MCF 10A (cell line): ENCODE data around the gene ZNF212. TPM values are rescaled to one million over a fixed set of nuclear protein-coding genes. Genes with fewer than 3 reads are reported as not detected.
"Not testable (repeated sequence)": the region's sequence is repeated elsewhere in the genome, so short reads cannot be mapped to it uniquely, and the experiment has no call there.

Source experiments
- BruUV-seq: library from RNA; stranded (reverse); fragments of 400-500 nt; replicated peaks from 2 replicates; lab custom pipeline; 2021; lab: Mats Ljungman, UMichigan
- CTCF ChIA-PET: fragments of 300-600 bp; sonication (Branson Sonifier 250); formaldehyde crosslinking; extraction: SDS; loops from one replicate; lab custom pipeline; 2021; ENCODE audit warnings: antibody characterized with exemption, inconsistent platforms; lab: Yijun Ruan, JAX
- POLR2A ChIA-PET: fragments of 300-600, 350-650 bp; sonication (Branson Sonifier 250); formaldehyde crosslinking; extraction: SDS; loops from one replicate; lab custom pipeline; 2020; ENCODE audit warnings: antibody characterized with exemption, inconsistent platforms; lab: Yijun Ruan, JAX
- DNase-seq: peaks from one replicate; pipeline ENCODE4 v3.0.0-alpha.2; 2018; ENCODE audit not compliant: unreplicated experiment
- H3K27ac Mint-ChIP-seq: one replicate; pipeline ENCODE4 v1.8.0; 2022; ENCODE audit warnings: mild to moderate bottlenecking, low read depth, mixed read lengths; ENCODE audit not compliant: unreplicated experiment
- H3K27me3 Mint-ChIP-seq: one replicate; pipeline ENCODE4 v1.8.0; 2022; ENCODE audit warnings: mixed read lengths; ENCODE audit not compliant: insufficient read depth, unreplicated experiment
- H3K36me3 Mint-ChIP-seq: one replicate; pipeline ENCODE4 v1.8.0; 2022; ENCODE audit warnings: mild to moderate bottlenecking, moderate library complexity, mixed read lengths; ENCODE audit not compliant: insufficient read depth, unreplicated experiment
- H3K4me1 Mint-ChIP-seq: one replicate; pipeline ENCODE4 v1.8.0; 2022; ENCODE audit warnings: mixed read lengths; ENCODE audit not compliant: insufficient read depth, unreplicated experiment
- H3K4me3 Mint-ChIP-seq: one replicate; pipeline ENCODE4 v1.8.0; 2022; ENCODE audit warnings: mild to moderate bottlenecking, moderate library complexity, mixed read lengths; ENCODE audit not compliant: unreplicated experiment
- H3K9me3 Mint-ChIP-seq: one replicate; pipeline ENCODE4 v1.8.0; 2022; ENCODE audit warnings: mixed read lengths; ENCODE audit not compliant: unreplicated experiment
- intact Hi-C: fragments of 100-400 bp; cut with micrococcal nuclease; formaldehyde crosslinking; loops from 2 replicates; pipeline ENCODE4 v1.14.1; 2022
- total RNA-seq: library from RNA; stranded (reverse); gene quantifications from 2 replicates; pipeline ENCODE4 v1.2.3, GENCODE V29; 2022
- TF ChIP-seq, protein P1 (sequence below): fragments of 200-600 bp; IDR thresholded peaks from one replicate; pipeline ENCODE4 v1.8.0; 2022; ENCODE audit warnings: antibody characterized with exemption, mild to moderate bottlenecking; ENCODE audit not compliant: unreplicated experiment

The ZNF212 gene
- total RNA-seq, 1 experiment from 2014 or later, result 10.5 TPM

DNA sequence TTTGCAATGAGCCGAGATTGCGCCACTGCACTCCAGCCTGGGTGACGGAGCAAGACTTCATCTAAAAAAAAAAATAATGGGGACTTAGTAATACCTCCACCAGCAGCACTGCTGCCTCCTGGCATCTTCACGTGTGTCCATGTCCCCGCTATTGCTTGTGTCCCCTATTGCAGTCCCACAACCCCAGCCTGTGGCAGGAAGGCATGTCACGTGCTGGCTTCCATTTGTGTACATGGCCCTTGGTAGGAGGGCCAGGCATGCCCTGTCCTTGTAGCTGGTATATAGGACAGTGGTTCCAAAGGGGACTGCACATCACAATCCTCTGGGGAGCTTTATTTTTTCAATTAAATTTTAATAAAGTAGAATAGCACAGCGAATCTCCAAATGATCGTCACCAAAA lies 28.3 kb downstream of the ZNF212 start:
- no peaks in the 10 kb centered on the region for H3K27me3 Mint-ChIP-seq
- CTCF ChIA-PET, result interaction anchor here (0.6 kb wide), 1 partner anchor 1010 kb away, joined by 3 read pairs; no protein-coding TSS in a partner anchor
- peaks cover 80% of the 10 kb centered on the region for H3K36me3 Mint-ChIP-seq
- no peak overlapping the region for H3K27ac Mint-ChIP-seq
- intact Hi-C loops, result no loop called here
- peaks cover 7% of the 10 kb centered on the region for H3K4me1 Mint-ChIP-seq
- POLR2A ChIA-PET, result interaction anchor here (0.7 to 1.6 kb wide), 2 partner anchors 10 to 17 kb away, joined by 4 read pairs; no protein-coding TSS in a partner anchor
- H3K4me3 Mint-ChIP-seq, result no peak overlapping the region
- TF ChIP-seq, protein P1, sequence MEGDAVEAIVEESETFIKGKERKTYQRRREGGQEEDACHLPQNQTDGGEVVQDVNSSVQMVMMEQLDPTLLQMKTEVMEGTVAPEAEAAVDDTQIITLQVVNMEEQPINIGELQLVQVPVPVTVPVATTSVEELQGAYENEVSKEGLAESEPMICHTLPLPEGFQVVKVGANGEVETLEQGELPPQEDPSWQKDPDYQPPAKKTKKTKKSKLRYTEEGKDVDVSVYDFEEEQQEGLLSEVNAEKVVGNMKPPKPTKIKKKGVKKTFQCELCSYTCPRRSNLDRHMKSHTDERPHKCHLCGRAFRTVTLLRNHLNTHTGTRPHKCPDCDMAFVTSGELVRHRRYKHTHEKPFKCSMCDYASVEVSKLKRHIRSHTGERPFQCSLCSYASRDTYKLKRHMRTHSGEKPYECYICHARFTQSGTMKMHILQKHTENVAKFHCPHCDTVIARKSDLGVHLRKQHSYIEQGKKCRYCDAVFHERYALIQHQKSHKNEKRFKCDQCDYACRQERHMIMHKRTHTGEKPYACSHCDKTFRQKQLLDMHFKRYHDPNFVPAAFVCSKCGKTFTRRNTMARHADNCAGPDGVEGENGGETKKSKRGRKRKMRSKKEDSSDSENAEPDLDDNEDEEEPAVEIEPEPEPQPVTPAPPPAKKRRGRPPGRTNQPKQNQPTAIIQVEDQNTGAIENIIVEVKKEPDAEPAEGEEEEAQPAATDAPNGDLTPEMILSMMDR, result no peak
- DNase-seq, result no peak
- H3K9me3 Mint-ChIP-seq, result no peaks in the 10 kb centered on the region
- BruUV-seq, result no TSS peak

DNA sequence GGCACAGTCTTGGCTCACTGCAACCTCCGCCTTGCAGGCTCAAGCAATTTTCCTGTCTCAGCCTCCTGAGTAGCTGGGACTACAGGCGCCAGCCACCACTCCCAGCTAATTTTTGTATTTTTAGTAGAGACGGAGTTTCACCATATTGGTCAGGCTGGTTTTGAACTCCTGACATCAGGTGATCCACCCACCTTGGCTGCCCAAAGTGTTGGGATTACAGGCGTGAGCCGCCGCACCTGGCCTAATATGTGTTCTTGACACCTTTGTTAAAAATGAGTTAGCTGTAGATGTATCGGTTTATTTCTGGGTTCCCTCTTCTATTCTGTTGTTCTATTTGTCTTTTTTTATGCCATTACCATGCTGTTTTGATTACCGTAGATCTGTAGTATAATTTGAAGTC lies 35.0 kb downstream of the ZNF212 start:
- H3K4me3 Mint-ChIP-seq, POLR2A ChIA-PET, DNase-seq, CTCF ChIA-PET, H3K27ac Mint-ChIP-seq, H3K4me1 Mint-ChIP-seq, H3K9me3 Mint-ChIP-seq, intact Hi-C loops, H3K27me3 Mint-ChIP-seq, BruUV-seq: not testable (repeated sequence)
- peaks cover 87% of the 10 kb centered on the region for H3K36me3 Mint-ChIP-seq

DNA sequence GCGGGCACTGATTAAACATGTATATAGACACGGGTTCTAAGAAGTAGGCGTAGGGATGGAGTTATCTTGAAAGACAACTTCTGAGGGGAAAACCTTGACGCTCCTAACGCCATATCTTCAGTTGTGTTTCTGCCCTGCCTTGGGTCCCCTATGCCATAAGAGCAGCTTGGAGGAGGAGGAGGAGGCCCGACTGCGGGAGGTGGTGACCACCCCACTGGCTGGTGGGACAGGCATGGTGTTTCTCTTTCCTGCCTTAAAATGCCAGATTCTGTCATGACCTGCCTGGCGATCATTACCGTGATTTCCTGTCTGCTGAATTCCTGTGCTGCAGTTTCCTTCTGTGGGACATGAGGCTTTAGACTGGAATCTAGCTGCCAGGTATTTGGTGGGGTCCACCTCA lies 38.4 kb downstream of the ZNF212 start:
- CTCF ChIA-PET, result interaction anchor here (0.7 kb wide), 1 partner anchor 159 kb away, joined by 3 read pairs; no protein-coding TSS in a partner anchor
- H3K27me3 Mint-ChIP-seq, result no peaks in the 10 kb centered on the region

DNA sequence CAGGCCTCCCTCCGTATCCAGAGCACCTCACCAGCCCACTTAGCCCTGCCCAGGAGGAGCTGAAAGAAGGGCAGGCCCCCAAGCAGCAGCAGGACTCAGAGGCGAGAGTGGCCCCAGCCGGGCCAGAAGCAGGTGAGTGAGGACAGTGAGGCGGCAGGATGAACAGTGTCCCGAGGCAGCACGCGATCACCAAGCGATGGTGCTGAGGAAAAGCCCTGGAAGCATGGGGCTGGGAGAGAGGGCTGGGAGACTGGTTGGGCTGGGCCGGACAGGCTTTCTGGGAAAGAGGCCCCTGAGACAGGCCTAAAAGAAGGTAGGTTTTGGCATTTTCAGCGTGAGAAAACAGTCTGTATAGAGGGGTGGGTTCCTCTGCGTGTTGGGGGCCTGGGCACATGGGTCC lies 38.9 kb downstream of the ZNF212 start:
- Mint-ChIP-seq H3K27me3 (no peaks in the 10 kb centered on the region), H3K4me3 (no peak overlapping the region), H3K36me3 (peaks cover 85% of the 10 kb centered on the region), H3K9me3 (no peaks in the 10 kb centered on the region), H3K4me1 (no peaks in the 10 kb centered on the region), H3K27ac (no peak overlapping the region)
- TF ChIP-seq, protein P1, result no peak
- no TSS peak for BruUV-seq
- POLR2A ChIA-PET, result no interaction called here
- intact Hi-C loops, result no loop called here
- CTCF ChIA-PET, result interaction anchor here (0.6 kb wide), 1 partner anchor 56 kb away, joined by 4 read pairs; no protein-coding TSS in a partner anchor
- DNase-seq, result no peak

More for the DNA sequence above, 38.4 kb downstream of the ZNF212 start:
- no peak overlapping the region for H3K4me3 Mint-ChIP-seq
- no peaks in the 10 kb centered on the region for H3K4me1 Mint-ChIP-seq
- TF ChIP-seq, protein P1, result no peak
- no peak overlapping the region for H3K27ac Mint-ChIP-seq
- DNase-seq, result no peak
- POLR2A ChIA-PET, result interaction anchor here (0.5 kb wide), 1 partner anchor 10 kb away, joined by 4 read pairs; no protein-coding TSS in a partner anchor
- peaks cover 85% of the 10 kb centered on the region for H3K36me3 Mint-ChIP-seq
- no TSS peak for BruUV-seq
- intact Hi-C loops, result no loop called here
- no peaks in the 10 kb centered on the region for H3K9me3 Mint-ChIP-seq
